Measurements from ENCODE around the gene TFF3.

The TFF3 gene

GRCh38 chr21:42346441-42346840, 31.2 kb upstream of the TFF3 start:
- DNase-seq = no peak

- DNase-seq = no peak
Observed at GRCh38 chr21:42344631-42345030, 29.4 kb upstream of the TFF3 start.

- no peak for DNase-seq
Observed at GRCh38 chr21:42343963-42344510, 28.8 kb upstream of the TFF3 start.

- no peak for DNase-seq
Observed at GRCh38 chr21:42343556-42343955, 28.3 kb upstream of the TFF3 start.

- no peak for DNase-seq
Observed at GRCh38 chr21:42343101-42343500, 27.9 kb upstream of the TFF3 start.

- no peak for DNase-seq
Observed at GRCh38 chr21:42341776-42342542, 26.8 kb upstream of the TFF3 start.

GRCh38 chr21:42340187-42341050, 25.2 kb upstream of the TFF3 start:
- DNase-seq = no peak

- no peak for DNase-seq
Observed at GRCh38 chr21:42338729-42339715, 23.8 kb upstream of the TFF3 start.

GRCh38 chr21:42337830-42338728, 22.9 kb upstream of the TFF3 start:
- DNase-seq = no peak

GRCh38 chr21:42337276-42337675, 22.1 kb upstream of the TFF3 start:
- DNase-seq = no peak

GRCh38 chr21:42336054-42336453, 20.8 kb upstream of the TFF3 start:
- DNase-seq = no peak

GRCh38 chr21:42332557-42333317, 17.5 kb upstream of the TFF3 start:
- no peak for DNase-seq

- no peak for DNase-seq
Observed at GRCh38 chr21:42331660-42332059, 16.5 kb upstream of the TFF3 start.

- DNase-seq = no peak
Observed at GRCh38 chr21:42330380-42331371, 15.5 kb upstream of the TFF3 start.

- DNase-seq = no peak
Observed at GRCh38 chr21:42324896-42325295, 9.7 kb upstream of the TFF3 start.

- no peak for DNase-seq
Observed at GRCh38 chr21:42321845-42322244, 6.6 kb upstream of the TFF3 start.

- DNase-seq = no peak
Observed at GRCh38 chr21:42321231-42321630, 6.0 kb upstream of the TFF3 start.

GRCh38 chr21:42320791-42321190, 5.6 kb upstream of the TFF3 start:
- no peak for DNase-seq

GRCh38 chr21:42319851-42320572, 4.8 kb upstream of the TFF3 start:
- DNase-seq = no peak
